ENCODE measurements around the gene PRMT3.

Gene PRMT3

GRCh38 chr11:20387261-20388095 lies at the start of gene PRMT3:
Gene PRMT3, plus strand, starts transcription at chr11:20387716. Its CDS starts 31 bp downstream, at chr11:20387747.
- no peak for TF ChIP-seq CTCF (IDR thresholded peaks at IDR 0.05; ENCODE audit: insufficient read depth, low read depth, low read length, missing control alignments)
- DNase-seq (ENCODE audit: low read depth): peak; percentile 97
- H3K4me3 ChIP-seq (ENCODE audit: low read length): peak within 1 kb of the TSS; percentile 90

GRCh38 chr11:20342347-20343141 lies 45.0 kb upstream of the PRMT3 start:
- no peak for TF ChIP-seq CTCF (IDR thresholded peaks at IDR 0.05; ENCODE audit: insufficient read depth, low read depth, low read length, missing control alignments)
- no peak for DNase-seq (ENCODE audit: low read depth)
- no peak overlapping the region for H3K4me3 ChIP-seq (ENCODE audit: low read length)

- TF ChIP-seq CTCF (IDR thresholded peaks at IDR 0.05; ENCODE audit: insufficient read depth, low read depth, low read length, missing control alignments): no peak
- no peak overlapping the region for H3K4me3 ChIP-seq (ENCODE audit: low read length)
- DNase-seq (ENCODE audit: low read depth): peak; percentile 84
Observed at GRCh38 chr11:20351136-20351535, 36.4 kb upstream of the PRMT3 start.

GRCh38 chr11:20351751-20352262 lies 35.7 kb upstream of the PRMT3 start:
- TF ChIP-seq CTCF (IDR thresholded peaks at IDR 0.05; ENCODE audit: insufficient read depth, low read depth, low read length, missing control alignments): no peak
- DNase-seq (ENCODE audit: low read depth): no peak
- H3K4me3 ChIP-seq (ENCODE audit: low read length): no peak overlapping the region

- H3K4me3 ChIP-seq (ENCODE audit: low read length): no peak overlapping the region
- TF ChIP-seq CTCF (IDR thresholded peaks at IDR 0.05; ENCODE audit: insufficient read depth, low read depth, low read length, missing control alignments): peak; percentile 95
- DNase-seq (ENCODE audit: low read depth): peak; percentile 60
Observed at GRCh38 chr11:20353829-20354434, 33.6 kb upstream of the PRMT3 start.

GRCh38 chr11:20355221-20356219 lies 32.0 kb upstream of the PRMT3 start:
- DNase-seq (ENCODE audit: low read depth): peak; percentile 56
- H3K4me3 ChIP-seq (ENCODE audit: low read length): no peak overlapping the region
- TF ChIP-seq CTCF (IDR thresholded peaks at IDR 0.05; ENCODE audit: insufficient read depth, low read depth, low read length, missing control alignments): peak; percentile 78

Data from epithelial cell of esophagus (primary cell).